IMR-90 (cell line): Measurements from ENCODE around the gene APEX1. TPM values are rescaled to one million over a fixed set of nuclear protein-coding genes. Genes with fewer than 3 reads are reported as not detected.

ENCODE experiments used
- MAZ ChIP-seq: IDR thresholded peaks from 2 replicates; pipeline ENCODE4 v1.6.1; 2012; ENCODE audit warnings: low read depth, mild to moderate bottlenecking, low read length, improper control_type of control experiment, moderate library complexity, borderline replicate concordance
- polyA plus RNA-seq, 3 experiments: library from polyadenylated mRNA; depleted of rRNA; stranded (reverse); fragments of >200 nt; gene quantifications; 2 replicates each; pipeline ENCODE4 v1.2.3, GENCODE V29; 2012; ENCODE audit warnings: low replicate concordance in 1 of 3
- total RNA-seq: library from RNA; depleted of rRNA; stranded (reverse); fragments of >200 nt; gene quantifications from 2 replicates; pipeline ENCODE4 v1.2.3, GENCODE V29; 2012
- TF ChIP-seq, protein P1 (sequence below): conservative IDR thresholded peaks from 2 replicates; pipeline ENCODE4 v1.5.1; 2012; ENCODE audit warnings: mild to moderate bottlenecking, low read depth, low read length, improper control_type of control experiment

Gene APEX1
- total and polyA plus RNA-seq, 2 of the 4 experiments (the other 2 are of a cell fraction), result 125 to 241 TPM

DNA sequence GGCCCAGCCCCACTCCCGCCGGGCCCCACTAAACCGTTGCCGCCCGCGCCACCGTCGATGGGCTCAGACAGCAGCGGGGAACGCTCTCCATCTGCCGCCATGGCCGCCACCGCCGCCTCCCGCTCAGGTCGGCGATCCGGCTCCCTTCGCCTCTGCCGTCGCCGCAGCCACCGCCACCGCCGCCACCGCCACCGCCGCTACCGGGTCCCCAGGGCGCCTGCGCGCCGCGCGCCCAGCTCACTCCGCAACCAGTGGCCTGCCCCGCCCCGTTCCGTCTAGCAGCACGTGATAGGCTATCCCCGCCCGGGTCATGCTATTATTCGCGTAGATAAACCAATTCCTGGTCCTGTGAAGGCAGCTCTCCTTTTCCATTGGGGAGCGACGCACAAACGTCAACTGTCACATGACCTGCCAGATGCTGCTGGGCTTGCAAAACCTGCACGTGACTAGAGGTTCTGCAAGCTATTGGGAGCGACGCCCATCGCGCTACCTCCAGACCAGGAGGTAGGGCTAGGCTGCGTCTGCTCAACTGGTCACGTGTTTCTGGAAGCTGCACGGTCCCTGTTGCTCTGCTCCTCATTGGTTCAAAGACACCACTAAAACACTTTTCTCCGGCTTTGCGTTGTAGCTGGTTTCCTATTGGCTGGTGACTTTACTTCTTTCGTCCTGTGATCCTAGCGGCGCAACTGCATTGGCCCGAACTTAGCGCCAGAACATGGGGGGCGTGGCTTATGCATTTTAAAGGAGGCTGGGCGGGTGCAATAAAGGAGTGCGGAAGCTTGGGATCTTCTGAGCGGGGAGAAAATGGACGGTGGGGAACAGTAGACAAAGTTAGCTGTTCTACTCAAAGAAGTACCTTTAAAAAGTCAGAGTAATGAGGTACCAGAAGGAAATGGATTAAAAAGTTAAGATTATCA, 6.5 kb downstream of the APEX1 start, which contains the start of gene PIP4P1 (continued):
- TF ChIP-seq, protein P1, sequence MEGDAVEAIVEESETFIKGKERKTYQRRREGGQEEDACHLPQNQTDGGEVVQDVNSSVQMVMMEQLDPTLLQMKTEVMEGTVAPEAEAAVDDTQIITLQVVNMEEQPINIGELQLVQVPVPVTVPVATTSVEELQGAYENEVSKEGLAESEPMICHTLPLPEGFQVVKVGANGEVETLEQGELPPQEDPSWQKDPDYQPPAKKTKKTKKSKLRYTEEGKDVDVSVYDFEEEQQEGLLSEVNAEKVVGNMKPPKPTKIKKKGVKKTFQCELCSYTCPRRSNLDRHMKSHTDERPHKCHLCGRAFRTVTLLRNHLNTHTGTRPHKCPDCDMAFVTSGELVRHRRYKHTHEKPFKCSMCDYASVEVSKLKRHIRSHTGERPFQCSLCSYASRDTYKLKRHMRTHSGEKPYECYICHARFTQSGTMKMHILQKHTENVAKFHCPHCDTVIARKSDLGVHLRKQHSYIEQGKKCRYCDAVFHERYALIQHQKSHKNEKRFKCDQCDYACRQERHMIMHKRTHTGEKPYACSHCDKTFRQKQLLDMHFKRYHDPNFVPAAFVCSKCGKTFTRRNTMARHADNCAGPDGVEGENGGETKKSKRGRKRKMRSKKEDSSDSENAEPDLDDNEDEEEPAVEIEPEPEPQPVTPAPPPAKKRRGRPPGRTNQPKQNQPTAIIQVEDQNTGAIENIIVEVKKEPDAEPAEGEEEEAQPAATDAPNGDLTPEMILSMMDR, result no peak
- peak; percentile 61 for TF ChIP-seq MAZ
